Measurements from ENCODE around the gene IGLON5.

Gene IGLON5

DNA sequence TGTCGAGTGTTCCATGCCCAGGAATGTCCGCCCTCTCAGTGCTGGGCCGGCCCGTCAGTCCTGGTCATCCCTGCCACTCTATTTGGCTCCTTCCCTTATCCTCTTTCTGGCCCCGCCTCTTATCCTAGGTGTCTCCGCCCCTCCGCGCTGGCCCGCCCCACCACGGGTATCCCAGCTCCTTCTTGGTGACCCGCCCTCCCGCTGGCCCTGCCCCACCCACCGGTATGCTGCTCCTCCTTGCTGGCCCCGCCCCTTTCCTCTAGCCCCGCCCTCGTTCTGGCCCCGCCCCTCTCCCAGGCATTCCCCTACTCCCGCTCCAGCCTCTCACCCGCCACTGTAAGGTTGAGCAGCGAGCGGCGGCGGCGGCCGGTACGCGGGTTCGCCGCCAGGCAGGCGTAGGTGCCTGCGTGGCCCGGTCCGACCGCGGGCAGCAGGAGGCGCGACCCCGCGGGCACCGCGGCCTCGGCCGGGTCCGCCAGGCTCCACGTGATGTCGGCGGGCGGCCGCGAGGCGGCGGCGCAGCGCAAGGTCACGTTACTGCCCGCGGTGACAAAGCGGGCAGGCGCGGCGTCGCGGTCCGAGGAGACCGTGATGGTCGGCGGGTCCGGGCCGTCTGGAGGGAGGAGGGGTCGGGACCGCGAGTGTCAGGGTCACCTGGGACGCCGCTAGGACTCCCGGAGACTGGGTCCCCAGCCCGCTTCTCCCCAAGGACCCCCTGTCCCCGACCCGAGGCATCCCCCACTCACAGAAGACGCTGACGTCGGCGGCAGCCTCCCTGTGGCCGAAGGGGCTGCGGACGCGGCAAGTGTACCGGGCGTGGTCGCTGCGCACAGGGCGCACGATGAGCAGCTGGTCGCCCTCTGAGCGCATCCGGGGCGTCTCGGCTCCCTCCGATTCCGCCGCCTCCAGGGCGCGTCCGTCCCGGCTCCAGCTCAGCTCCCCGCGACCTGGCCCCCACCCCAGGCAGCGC is 28.5 kb downstream of the IGLON5 start:
- DNase-seq = peak; percentile 60

DNA sequence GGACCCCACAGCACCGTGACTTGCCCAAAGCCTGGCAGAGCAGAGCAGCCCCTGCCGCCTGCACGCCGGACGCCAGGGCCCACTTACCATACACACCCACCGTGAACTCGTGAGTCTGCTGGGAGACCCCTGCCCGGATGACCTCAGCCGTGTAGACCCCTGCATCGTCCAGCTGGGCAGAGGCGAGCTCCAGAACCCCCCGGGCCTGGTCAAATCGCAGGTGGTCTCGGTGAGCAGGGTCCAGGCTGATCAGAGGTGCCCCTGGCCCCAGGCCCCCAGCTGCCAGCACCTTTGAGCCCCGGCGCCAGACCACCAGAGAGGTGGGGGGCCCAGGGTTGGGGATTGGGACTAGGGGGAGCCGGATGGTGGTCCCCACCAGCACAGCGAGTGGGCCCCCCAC is 29.6 kb downstream of the IGLON5 start:
- DNase-seq = no peak

DNA sequence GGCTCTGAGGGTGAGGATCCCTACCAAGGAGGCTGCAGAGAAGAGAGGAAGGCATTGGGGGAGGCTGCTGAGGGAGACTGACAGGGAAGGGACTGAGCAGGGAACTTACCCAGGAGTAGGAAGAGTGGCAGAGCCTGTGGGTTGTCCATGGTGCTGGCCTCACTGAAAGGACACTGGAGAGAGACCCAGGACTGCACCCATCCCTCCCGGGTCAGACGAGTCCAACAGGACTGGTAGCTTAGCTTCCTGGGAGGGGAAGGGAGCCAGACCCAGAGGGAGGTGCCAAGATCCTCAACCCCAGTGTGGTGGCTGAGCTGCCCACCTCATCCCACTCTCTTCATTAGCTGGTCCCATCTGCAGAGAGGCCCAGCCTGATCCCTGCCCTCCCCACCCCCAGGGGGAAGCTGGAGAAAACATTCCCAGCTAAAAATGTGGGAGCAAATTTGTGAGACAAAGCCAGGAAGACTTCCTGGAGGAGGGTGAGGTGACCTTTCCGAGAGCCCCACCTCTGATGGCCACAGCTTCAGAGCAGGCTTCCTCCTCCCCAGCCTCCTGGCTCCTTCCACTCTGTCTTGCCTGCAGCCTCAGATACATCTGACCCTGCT is 30.6 kb downstream of the IGLON5 start, which contains the start of gene VSIG10L:
VSIG10L (minus strand) TSS at position 164 of the 605 bp plus-strand sequence; CDS start at position 149, 15 bp downstream.
- DNase-seq = no peak

DNA sequence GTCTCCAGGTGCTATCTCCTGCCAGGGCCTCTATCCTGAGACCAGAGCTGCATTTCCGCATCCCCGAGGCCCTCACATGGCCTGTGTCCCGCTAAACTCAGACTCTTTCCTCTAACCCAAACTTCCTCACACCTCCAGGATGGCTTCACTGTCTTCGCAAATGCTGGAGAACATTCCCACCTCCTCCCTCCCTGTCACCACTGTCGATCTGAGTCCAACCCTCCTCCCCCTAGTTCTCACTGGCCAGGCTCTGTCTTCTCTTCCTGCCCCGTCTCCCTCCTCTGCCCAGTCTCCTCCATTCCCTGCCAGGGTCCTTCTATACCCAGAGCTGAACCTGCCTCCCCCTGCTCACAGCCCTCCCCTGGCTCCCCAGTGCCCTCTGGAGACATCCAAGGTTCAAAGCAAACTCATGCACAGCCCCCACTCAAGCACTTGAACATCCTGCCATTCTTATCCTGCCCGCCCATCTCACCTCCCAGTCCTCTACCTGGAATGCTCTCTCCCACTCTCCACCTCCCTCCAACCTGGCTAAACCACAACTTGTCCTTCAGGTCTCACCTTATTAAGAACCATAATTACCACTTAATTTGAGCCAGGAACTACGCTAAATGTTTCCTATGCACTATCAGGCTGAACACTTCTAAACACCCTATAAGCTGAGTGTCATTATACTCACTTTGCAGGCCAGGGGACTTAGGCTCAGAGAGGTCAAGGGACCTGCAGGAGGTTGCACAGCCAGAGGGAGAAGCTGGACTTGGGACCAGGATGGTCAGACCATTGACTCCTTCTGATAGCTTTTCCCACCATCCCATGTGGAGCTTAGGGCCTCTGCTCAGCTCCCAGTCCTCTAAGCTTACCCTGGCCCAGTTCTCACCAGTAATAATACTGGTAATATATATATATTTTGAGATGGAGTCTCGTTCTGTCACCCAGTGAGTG is 31.5 kb downstream of the IGLON5 start:
- no peak for DNase-seq

DNA sequence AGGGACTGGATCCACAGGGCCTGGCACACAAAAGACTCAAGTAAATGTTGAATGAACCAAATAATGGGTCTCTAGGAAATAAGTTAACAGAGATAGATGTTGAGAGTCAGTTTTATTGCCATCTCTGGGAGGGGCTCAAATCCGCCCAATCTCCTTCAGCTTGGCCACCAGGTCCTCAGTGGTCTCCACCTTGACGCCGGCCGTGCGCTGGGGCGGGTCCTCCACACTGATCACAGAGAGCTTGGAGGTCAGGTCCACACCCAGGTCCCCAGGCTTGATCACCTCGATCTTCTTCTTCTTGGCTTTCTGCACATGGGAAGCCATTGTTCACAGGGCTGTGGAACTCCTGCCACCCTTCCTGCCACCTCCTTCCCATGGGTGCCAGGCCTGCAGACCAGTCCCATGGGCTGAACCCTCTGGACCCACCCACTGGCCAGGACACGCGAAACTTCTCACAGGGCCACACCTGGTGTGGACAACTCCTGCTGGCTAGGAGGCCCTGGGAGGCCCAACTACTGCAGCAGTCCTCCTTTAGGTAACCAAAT is 33.7 kb downstream of the IGLON5 start:
- DNase-seq = no peak

DNA sequence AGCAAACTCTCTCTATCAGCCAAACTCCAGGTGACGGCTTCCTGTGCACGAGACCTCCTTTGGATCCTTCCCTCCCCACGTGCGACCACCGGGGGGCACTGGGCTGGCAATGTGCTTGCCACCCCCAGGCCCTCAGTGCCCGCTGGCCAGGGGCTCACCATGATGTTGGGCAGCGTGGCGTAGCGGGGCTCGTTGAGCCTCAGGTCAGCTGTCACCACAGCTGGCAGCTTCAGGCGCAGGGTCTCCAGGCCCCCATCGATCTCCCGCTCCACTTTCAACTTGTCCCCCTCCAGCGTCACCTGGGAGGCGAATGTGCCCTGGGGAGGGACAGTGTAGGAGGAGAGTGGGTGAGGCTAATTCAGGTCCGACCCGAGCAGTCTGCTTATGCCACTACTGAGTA is 35.3 kb downstream of the IGLON5 start:
- DNase-seq = no peak

DNA sequence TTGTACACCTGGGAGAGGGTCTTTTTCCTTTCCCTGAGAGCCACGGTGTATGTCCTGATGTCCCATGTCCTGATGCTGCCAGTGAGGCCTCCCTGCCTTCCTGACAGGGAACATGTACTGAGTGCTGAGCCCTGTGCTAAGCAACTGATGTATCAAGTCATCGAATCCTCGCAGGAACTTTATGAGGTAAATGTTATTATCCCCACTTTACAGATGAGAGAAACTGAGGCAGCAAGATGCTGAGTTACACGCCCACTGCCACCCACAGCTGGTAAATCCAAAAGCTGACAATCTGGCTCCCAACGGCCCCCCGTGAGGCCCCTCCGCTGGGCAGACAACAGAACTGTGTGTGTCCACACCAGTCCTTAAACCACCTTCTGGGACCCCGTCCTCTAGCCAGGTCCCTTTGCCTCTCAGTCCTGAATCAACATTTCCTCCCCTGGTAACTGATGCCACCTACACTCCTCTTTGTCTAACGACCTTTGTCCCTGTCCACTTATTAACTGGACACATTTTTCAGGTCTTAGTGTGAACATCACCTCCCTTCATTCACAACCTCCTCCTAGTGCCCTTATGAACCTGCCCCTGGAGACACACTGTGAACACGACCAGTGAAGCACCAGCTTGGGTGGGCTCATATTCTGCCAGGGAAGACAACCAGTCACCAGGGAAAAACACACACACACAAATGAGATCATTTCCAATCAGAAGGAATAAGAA is 35.9 kb downstream of the IGLON5 start:
- DNase-seq = no peak

DNA sequence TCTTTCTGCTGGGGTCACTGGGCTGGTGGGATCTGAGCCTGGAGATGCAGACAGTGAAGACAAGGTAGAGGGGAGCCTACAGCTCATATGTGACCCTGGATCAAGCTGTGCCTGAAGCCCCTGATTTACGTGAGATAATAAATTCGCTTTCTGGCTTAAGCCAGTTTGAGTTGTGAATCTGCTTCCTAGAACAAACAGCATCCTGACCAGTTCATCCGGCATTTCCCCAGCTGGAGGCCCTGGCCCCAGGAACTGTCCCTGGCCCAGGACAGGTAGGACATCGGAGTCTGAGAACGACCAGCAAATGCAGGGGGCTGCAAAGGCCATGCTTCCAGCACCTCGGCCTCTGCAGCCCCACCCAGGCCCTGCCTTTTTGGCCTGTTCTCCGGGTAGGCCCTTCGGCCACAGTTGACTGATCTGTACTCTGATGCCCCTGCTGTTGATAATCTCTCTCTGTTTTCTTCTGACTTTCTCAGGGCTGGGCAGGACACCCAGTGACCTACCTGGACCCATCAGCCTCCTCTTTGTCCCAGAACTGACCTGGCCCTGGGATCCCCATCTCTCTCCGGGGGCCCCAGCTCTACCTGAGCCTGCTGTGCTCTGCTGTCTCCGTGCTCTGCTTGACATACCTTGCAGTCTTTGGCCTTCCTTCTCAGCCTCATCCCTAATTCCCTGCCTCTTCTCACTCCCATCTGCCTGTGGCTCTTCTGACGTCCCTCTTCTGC is 40.0 kb downstream of the IGLON5 start:
- DNase-seq = no peak

DNA sequence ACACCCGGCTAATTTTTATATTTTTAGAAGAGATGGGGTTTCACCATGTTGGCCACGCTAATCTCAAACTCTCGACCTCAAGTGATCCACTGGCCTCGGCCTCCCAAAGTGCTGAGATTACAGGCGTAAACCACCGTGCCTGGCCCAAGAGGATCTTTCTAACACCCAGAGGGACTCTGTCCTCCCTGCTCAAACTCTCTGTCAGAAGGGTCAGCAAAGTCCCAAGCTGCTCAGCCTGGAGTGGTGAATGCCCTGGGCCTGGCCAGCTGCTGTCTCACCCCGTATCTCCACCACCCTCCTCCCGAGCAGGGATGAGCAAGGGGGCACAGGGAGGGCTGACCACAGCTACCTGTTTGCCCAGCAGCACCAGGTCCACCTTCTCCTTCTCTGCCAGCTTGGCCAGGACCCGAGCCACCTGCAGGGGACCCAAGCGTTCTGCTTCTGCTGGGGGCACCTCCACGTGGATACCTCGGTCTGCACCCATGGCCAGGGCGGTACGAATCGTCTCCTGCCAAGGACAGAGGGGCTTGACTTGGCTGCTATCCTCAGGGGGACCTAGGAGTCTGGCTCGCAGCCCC is 41.4 kb downstream of the IGLON5 start:
- no peak for DNase-seq

DNA sequence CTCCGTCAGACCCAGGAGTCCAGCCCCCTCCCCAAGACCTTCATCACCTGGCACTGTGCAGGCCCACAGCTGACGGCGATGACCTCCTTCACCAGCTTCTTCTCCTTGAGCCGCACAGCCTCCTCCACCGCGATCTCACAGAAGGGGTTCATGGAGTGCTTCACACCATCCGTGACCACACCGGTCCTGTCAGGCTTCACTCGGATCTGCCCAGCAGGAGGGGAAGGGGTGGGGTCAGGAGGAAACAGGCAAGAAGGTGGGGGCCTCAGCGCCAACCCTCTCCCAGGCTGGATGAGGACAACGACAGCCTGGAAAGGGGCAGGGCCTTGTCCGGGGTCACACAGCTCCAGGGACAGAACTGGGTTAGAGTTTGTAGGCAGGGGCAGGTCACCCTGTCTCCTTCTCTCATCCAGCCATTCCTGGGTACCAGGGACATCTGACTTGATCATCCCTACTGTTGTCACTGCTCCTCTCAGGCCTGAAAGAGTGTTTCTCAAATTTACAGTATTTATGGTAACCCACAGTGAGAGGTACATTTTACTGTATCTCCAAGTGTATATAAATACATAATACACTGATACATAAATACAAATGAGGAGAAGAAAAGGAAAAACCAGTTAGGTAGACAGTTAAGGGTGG is 42.8 kb downstream of the IGLON5 start:
- DNase-seq = no peak

DNA sequence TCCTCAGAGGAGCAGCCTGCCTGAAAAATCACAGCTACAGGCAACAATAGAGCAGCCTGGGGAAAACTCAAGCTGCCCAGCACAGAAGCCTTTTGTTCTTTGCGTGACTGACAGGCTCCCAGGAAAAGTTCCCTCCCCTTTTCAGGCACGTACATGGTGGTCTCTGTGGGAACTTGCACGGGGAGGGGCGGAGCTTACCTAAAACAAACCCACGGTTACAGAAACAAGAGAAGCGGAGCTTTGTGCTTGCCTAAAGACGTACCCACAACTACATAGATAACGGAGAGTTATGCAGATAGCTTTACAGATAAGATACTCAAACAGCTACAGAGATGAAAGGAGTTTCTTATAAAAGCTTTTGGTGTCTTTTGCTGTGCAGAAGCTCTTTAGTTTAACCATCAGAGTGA is 43.3 kb downstream of the IGLON5 start:
- DNase-seq = no peak

DNA sequence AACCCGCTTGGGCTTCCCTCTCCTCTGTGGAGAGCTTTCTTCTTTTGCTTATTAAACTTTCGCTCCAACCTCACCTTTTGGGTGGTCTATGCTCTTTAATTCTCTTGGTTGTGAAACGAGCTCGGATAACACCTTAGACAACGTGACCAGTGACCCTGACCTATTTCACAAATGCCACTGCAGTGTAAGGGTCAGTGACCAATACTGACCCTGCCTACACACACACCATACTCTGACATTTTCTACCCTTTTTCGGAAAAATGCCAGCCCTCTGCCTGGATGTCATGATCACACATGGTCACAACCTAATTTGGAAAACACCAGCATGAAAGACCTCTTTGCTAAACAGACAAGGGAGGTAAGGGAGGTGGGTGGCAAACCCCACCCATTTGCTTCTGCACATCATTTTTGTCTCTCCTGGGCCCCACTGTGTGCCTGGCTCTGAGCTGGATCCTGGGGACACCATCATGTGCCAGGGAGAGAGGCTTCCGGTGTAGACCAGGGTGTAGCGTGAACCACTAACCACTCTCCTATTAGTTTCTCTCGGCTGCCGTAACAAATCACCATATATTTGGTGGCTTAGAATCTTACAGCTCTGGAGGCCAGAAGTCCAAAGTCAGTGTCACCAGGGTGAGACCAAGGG is 44.8 kb downstream of the IGLON5 start:
- no peak for DNase-seq

DNA sequence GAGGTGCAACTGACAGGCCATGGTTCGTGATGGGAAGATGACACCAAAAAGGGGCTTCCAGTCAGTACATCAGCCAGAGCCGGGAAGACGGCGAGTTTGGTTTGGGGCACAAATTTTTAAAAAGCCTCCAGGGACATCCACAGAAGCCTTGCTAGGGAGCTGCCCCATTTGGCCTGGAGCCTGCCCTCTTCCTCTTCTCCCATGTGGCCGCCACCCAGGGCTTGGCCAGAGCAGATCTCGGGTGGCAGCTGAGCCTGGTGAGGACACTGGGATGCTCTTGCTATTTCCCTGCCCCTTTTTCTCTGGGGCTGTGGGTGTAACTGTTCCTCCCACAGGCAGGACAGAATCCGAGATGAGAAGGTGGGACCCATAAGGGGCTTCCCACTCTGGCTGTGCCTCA is 46.5 kb downstream of the IGLON5 start:
- no peak for DNase-seq

DNA sequence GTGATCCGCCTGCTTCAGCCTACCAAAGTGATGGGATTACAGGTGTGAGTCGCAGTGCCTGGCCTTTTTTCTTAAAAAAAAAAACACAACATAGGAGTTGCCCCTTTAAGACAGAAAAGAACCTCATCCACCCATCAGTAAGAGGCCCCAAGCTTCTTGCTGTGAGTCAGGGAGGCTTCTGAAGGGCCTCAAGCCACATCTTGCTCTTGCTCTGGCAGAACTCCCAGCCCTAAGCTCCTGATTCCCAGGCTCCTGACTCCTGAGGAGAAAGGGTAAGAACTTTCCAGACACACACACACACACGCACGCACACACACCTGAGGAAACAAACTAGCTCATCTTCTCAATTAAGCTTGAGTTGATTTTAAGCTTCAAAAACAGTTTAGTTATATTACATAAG is 47.9 kb downstream of the IGLON5 start:
- DNase-seq = no peak

DNA sequence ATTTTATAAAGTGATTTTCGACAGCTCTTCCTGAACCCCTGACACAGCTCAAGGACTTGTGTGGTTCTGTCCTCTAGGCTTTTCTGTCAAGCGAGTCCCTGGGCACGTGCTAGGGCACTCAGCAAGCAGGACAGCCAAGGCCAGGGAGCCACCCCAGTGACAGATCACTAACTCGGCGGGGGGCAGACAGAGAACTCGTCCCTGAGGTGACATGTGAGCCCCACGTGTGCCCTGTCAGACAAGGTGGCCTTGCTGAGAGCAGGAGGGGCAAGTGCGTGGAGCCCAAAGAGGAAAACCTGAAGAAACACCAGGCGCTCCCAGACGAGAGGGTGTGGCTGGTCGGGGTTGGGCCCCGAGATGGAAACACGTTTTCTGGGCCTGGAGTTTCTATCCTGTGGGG is 49.8 kb downstream of the IGLON5 start:
- DNase-seq = no peak

DNA sequence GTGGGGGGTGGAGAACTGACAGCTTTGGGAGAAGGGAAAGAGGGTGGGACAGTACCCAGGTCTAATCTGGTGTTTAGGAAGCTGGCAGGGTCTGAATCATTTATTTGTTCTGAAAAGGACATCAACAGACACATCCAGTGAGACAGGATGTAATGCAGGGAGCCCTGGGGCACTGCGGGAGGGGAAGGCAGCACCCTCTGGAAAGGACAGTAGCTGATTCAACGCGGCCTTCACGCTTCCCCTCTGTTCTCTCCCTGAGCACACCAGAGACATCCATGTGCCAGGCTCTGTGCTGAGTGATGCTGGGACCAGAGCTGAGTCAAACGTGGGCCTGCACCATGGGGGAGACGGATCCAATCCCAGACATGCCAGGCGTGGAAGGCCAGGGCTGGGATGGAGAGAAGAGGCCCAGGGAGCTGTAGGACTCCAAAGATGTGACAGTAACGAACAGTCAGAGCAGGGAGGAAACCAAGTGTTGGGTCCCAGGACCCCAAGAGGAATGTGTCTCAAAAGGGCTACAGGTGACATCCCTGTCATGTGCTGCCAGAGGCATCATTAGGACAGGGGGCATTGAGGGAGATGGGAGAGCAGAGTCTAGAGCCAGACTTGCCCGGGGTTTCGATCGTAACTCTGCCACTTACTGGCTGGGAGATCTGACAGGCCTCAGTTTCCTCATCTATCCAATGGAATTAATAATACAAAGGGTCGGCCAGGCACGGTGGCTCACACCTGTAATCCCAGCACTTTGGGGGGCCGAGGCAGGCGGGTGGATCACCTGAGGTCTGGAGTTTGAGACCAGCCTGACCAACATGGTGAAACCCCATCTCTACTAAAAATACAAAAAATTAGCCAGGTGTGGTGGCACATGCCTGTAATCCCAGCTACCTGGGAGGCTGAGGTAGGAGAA is 53.0 kb downstream of the IGLON5 start:
- DNase-seq = no peak

DNA sequence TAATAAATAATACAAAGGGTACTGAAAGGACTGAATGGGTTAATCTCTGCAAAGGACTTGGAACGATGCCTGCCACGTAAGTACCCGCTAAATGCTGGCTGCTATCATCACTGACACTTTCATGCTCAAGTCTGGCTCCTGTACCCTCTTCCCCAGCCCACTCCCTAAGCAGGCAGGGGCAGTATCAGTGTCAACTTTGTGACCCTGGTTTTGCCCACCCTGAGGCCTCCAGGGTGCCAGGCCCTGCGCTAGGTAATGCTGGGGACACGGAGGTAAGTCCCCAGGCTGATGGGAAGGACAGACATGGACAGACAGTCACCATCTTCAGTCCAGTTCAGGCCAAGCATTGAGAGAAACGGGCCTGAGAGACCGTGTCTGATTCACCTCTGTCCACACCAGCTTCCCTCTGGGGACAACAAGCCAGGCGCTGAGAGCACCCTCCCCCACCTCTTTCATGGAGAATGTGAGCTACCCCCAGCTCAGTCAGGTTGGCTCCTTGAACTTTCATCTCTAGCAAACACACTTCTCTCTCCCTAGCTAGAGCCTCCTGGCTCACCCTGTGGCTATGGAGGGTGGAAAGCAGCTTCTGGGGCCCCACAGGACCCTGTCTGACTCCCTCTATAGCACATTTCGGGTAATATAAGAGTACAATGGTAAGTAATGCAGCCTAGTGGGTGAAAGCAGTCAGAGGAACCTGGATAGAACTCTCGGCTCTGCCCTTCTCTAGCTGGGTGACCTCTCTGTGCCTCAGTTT is 53.9 kb downstream of the IGLON5 start:
- no peak for DNase-seq

DNA sequence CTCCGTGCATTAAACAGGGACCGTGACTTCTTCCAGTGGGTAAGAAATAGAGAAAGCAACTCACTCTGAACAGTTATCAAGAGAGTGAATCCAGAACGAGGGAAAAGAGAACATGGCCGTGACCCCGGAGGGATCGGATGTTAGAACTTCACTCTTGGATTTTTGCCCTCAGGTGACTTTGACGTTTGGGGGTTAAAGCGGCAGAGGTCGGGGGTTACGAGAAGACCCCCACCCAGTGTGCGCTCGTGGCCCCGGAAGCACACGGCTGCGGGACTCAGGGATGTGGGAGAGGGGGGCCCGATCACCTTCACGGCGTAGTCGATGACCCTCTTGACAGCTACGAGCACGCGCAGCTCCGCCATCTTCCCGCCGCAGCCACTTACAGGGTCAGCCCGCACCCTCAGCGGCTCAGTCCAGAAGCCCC is 54.5 kb downstream of the IGLON5 start, which contains the start of gene ETFB:
ETFB (minus strand) TSS at position 424 of the 424 bp plus-strand sequence; CDS start at position 362, 62 bp downstream.
- DNase-seq = no peak

Data from DMS 273 treated with DMSO at 0.1 percent for 48 hours (cell line).